A204.1 (cell line): ENCODE data around the gene TMEM178A.

Experiments used
- FAIRE-seq: peaks from 2 replicates; lab custom pipeline; 2012; peaks lifted over from hg19 to GRCh38; lab: Jason Lieb, UNC

The TMEM178A gene

DNA sequence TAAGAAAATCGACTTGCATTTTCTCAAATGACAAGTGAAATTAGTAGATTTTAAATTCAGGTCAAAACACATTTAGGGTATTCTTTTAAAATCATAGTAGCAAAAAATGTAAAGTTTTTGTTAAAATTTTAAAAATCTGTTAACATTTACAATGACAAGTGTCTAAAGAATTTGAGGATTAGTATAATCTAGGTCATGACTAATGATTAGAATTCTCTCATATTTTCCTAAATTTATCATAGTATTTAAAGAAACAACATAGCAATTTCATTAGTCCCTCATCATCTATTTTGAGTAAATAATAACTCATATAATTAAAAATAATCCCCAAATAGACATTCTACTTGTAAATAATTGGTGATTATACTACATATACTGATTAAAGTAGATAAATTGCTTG lies 89.7 kb downstream of the TMEM178A start:
- no peak for FAIRE-seq

GRCh38 chr2:39757156-39757555 lies 91.4 kb downstream of the TMEM178A start:
- no peak for FAIRE-seq

DNA sequence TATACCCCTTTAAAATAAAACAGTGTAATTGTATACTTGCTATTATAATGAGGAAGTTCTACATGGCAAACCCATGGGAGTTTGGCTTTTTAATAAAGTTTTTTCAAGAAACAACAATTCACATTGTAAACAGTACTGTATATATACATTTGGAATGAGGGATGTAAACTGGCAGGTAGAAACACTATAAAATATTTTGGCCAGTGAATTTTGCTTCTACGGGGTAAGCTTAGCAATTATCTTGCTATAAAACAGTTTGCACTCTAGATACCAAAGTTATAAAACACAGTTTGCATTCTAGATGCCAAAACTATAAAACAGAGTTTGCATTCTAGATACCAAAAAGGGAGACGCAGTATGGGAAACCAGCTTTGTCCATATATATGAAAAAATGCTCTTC lies 96.7 kb downstream of the TMEM178A start:
- no peak for FAIRE-seq
